ENCODE measurements around the gene IGHMBP2.

IGHMBP2 gene

GRCh38 chr11:68935516-68936357 is 32.0 kb downstream of the IGHMBP2 start:
- Mint-ChIP-seq H3K27ac (no peak overlapping the region), H3K4me1 (ENCODE audit: low read depth) (no peaks in the 10 kb centered on the region), H3K36me3 (ENCODE audit: low read depth) (peaks cover 13% of the 10 kb centered on the region), H3K4me3 (no peak overlapping the region), H3K9me3 (no peaks in the 10 kb centered on the region), H3K27me3 (ENCODE audit: low read depth) (no peaks in the 10 kb centered on the region)
- no peak for DNase-seq (ENCODE audit: low spot score)

- Mint-ChIP-seq H3K27ac (no peak overlapping the region), H3K9me3 (no peaks in the 10 kb centered on the region), H3K4me1 (ENCODE audit: low read depth) (no peaks in the 10 kb centered on the region), H3K4me3 (no peak overlapping the region), H3K36me3 (ENCODE audit: low read depth) (peaks cover 13% of the 10 kb centered on the region), H3K27me3 (ENCODE audit: low read depth) (no peaks in the 10 kb centered on the region)
- no peak for DNase-seq (ENCODE audit: low spot score)
These were observed 32.6 kb downstream of the IGHMBP2 start for GRCh38 chr11:68936358-68936636.

GRCh38 chr11:68936676-68937620 is 33.3 kb downstream of the IGHMBP2 start:
- H3K9me3 Mint-ChIP-seq, result no peaks in the 10 kb centered on the region
- no peak overlapping the region for H3K27ac Mint-ChIP-seq
- DNase-seq (ENCODE audit: low spot score), result no peak
- peaks cover 11% of the 10 kb centered on the region for H3K36me3 Mint-ChIP-seq (ENCODE audit: low read depth)
- no peaks in the 10 kb centered on the region for H3K4me1 Mint-ChIP-seq (ENCODE audit: low read depth)
- no peak overlapping the region for H3K4me3 Mint-ChIP-seq
- H3K27me3 Mint-ChIP-seq (ENCODE audit: low read depth), result no peaks in the 10 kb centered on the region

- Mint-ChIP-seq H3K27ac (no peak overlapping the region), H3K4me1 (ENCODE audit: low read depth) (no peaks in the 10 kb centered on the region), H3K27me3 (ENCODE audit: low read depth) (no peaks in the 10 kb centered on the region), H3K9me3 (no peaks in the 10 kb centered on the region), H3K36me3 (ENCODE audit: low read depth) (peaks cover 11% of the 10 kb centered on the region), H3K4me3 (no peak overlapping the region)
- DNase-seq (ENCODE audit: low spot score), result no peak
These were observed 34.4 kb downstream of the IGHMBP2 start for GRCh38 chr11:68938088-68938487.

- Mint-ChIP-seq H3K4me1 (ENCODE audit: low read depth) (no peaks in the 10 kb centered on the region), H3K4me3 (no peak overlapping the region), H3K27ac (no peak overlapping the region), H3K9me3 (no peaks in the 10 kb centered on the region), H3K36me3 (ENCODE audit: low read depth) (peaks cover 10% of the 10 kb centered on the region), H3K27me3 (ENCODE audit: low read depth) (no peaks in the 10 kb centered on the region)
- no peak for DNase-seq (ENCODE audit: low spot score)
These were observed 35.3 kb downstream of the IGHMBP2 start for GRCh38 chr11:68938816-68939582.

- no peak overlapping the region for H3K4me3 Mint-ChIP-seq
- H3K27me3 Mint-ChIP-seq (ENCODE audit: low read depth), result no peaks in the 10 kb centered on the region
- peaks cover 10% of the 10 kb centered on the region for H3K36me3 Mint-ChIP-seq (ENCODE audit: low read depth)
- no peaks in the 10 kb centered on the region for H3K9me3 Mint-ChIP-seq
- no peak for DNase-seq (ENCODE audit: low spot score)
- H3K27ac Mint-ChIP-seq, result no peak overlapping the region
- H3K4me1 Mint-ChIP-seq (ENCODE audit: low read depth), result no peaks in the 10 kb centered on the region
These were observed 36.2 kb downstream of the IGHMBP2 start for GRCh38 chr11:68939583-68940555.

- no peak for DNase-seq (ENCODE audit: low spot score)
- H3K27me3 Mint-ChIP-seq (ENCODE audit: low read depth), result no peaks in the 10 kb centered on the region
- no peak overlapping the region for H3K27ac Mint-ChIP-seq
- no peak overlapping the region for H3K4me3 Mint-ChIP-seq
- peaks cover 8% of the 10 kb centered on the region for H3K36me3 Mint-ChIP-seq (ENCODE audit: low read depth)
- H3K9me3 Mint-ChIP-seq, result no peaks in the 10 kb centered on the region
- no peaks in the 10 kb centered on the region for H3K4me1 Mint-ChIP-seq (ENCODE audit: low read depth)
These were observed 37.1 kb downstream of the IGHMBP2 start for GRCh38 chr11:68940651-68941323.

- Mint-ChIP-seq H3K36me3 (ENCODE audit: low read depth) (peaks cover 3% of the 10 kb centered on the region), H3K27ac (no peak overlapping the region), H3K4me1 (ENCODE audit: low read depth) (no peaks in the 10 kb centered on the region), H3K4me3 (no peak overlapping the region), H3K27me3 (ENCODE audit: low read depth) (no peaks in the 10 kb centered on the region), H3K9me3 (no peaks in the 10 kb centered on the region)
- DNase-seq (ENCODE audit: low spot score), result no peak
These were observed 37.8 kb downstream of the IGHMBP2 start for GRCh38 chr11:68941324-68942094.

- Mint-ChIP-seq H3K36me3 (ENCODE audit: low read depth) (peaks cover 3% of the 10 kb centered on the region), H3K4me1 (ENCODE audit: low read depth) (no peaks in the 10 kb centered on the region), H3K27me3 (ENCODE audit: low read depth) (no peaks in the 10 kb centered on the region), H3K4me3 (no peak overlapping the region), H3K27ac (no peak overlapping the region), H3K9me3 (no peaks in the 10 kb centered on the region)
- no peak for DNase-seq (ENCODE audit: low spot score)
These were observed 38.5 kb downstream of the IGHMBP2 start for GRCh38 chr11:68942095-68942620.

- no peaks in the 10 kb centered on the region for H3K27me3 Mint-ChIP-seq (ENCODE audit: low read depth)
- no peaks in the 10 kb centered on the region for H3K9me3 Mint-ChIP-seq
- H3K4me3 Mint-ChIP-seq, result no peak overlapping the region
- H3K27ac Mint-ChIP-seq, result no peak overlapping the region
- H3K4me1 Mint-ChIP-seq (ENCODE audit: low read depth), result peaks cover under 1% of the 10 kb centered on the region
- peaks cover 3% of the 10 kb centered on the region for H3K36me3 Mint-ChIP-seq (ENCODE audit: low read depth)
- no peak for DNase-seq (ENCODE audit: low spot score)
These were observed 39.1 kb downstream of the IGHMBP2 start for GRCh38 chr11:68942751-68943271.

- Mint-ChIP-seq H3K4me3 (no peak overlapping the region), H3K36me3 (ENCODE audit: low read depth) (no peaks in the 10 kb centered on the region), H3K9me3 (no peaks in the 10 kb centered on the region), H3K4me1 (ENCODE audit: low read depth) (peaks cover 4% of the 10 kb centered on the region), H3K27ac (no peak overlapping the region), H3K27me3 (ENCODE audit: low read depth) (no peaks in the 10 kb centered on the region)
- no peak for DNase-seq (ENCODE audit: low spot score)
These were observed 42.9 kb downstream of the IGHMBP2 start for GRCh38 chr11:68946416-68947090.
